ENCODE data around the gene ZNF598. TPM values are rescaled to one million over a fixed set of nuclear protein-coding genes. Genes with fewer than 3 reads are reported as not detected.

The ZNF598 gene
- total and polyA plus RNA-seq, 2 of the 13 experiments (the other 11 are each of a cell fraction or from before 2014, with no cell fraction given), result 13.5 to 14.2 TPM

DNA sequence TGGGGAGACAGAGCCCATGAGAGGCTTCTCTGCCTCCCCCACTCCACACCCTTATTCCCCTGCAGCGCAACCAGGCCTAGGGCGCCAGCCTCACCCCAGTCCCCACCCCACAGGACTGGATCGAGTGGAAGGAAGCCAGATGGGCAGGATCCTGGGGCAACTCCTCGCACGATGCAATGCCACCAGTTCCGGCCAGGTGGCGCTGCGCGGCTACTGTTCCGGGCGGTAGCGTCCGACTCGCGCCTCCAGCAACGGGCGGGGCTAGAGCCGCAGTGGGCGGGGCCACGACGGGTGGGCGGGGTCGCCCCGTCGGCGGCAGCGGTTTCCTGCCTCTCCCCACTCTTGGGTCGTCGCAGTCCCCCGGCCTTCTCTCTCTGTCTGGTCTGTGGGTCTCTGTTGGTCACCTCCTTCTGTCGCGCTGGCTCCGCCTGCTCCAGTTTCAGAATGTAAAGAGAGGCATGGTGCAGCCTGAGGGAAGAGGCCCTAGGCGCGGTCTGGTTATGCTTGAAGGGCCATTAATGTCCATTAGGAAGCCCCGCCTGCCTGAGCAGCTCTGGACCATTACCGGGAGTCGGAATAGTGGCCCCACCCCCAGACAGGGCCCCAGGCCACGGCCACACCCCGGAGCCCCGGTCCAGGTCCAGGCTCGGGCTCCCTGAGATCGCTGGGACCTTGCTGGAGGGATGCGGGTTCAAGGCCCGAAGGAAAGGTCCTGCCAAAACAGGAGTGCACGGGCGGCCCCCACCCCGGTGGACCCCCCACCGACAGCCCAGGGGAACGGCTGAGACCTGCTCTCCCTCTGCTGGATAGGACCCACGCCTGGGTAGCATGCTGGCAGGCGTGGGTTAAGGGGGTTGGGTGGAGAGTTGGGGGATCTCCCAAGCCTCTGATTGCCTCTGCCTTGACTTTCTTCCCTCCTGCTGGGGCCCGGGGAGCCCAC, 13.7 kb upstream of the ZNF598 start (continued):
- TF ChIP-seq, protein P1, sequence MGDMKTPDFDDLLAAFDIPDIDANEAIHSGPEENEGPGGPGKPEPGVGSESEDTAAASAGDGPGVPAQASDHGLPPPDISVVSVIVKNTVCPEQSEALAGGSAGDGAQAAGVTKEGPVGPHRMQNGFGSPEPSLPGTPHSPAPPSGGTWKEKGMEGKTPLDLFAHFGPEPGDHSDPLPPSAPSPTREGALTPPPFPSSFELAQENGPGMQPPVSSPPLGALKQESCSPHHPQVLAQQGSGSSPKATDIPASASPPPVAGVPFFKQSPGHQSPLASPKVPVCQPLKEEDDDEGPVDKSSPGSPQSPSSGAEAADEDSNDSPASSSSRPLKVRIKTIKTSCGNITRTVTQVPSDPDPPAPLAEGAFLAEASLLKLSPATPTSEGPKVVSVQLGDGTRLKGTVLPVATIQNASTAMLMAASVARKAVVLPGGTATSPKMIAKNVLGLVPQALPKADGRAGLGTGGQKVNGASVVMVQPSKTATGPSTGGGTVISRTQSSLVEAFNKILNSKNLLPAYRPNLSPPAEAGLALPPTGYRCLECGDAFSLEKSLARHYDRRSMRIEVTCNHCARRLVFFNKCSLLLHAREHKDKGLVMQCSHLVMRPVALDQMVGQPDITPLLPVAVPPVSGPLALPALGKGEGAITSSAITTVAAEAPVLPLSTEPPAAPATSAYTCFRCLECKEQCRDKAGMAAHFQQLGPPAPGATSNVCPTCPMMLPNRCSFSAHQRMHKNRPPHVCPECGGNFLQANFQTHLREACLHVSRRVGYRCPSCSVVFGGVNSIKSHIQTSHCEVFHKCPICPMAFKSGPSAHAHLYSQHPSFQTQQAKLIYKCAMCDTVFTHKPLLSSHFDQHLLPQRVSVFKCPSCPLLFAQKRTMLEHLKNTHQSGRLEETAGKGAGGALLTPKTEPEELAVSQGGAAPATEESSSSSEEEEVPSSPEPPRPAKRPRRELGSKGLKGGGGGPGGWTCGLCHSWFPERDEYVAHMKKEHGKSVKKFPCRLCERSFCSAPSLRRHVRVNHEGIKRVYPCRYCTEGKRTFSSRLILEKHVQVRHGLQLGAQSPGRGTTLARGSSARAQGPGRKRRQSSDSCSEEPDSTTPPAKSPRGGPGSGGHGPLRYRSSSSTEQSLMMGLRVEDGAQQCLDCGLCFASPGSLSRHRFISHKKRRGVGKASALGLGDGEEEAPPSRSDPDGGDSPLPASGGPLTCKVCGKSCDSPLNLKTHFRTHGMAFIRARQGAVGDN (CRISPR knock-in tag; IDR thresholded peaks at IDR 0.05), result peak; percentile 72
- TF ChIP-seq, protein P2, sequence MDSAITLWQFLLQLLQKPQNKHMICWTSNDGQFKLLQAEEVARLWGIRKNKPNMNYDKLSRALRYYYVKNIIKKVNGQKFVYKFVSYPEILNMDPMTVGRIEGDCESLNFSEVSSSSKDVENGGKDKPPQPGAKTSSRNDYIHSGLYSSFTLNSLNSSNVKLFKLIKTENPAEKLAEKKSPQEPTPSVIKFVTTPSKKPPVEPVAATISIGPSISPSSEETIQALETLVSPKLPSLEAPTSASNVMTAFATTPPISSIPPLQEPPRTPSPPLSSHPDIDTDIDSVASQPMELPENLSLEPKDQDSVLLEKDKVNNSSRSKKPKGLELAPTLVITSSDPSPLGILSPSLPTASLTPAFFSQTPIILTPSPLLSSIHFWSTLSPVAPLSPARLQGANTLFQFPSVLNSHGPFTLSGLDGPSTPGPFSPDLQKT (CRISPR knock-in tag; IDR thresholded peaks at IDR 0.05; ENCODE audit: borderline replicate concordance), result no peak
- TF ChIP-seq, protein P3, sequence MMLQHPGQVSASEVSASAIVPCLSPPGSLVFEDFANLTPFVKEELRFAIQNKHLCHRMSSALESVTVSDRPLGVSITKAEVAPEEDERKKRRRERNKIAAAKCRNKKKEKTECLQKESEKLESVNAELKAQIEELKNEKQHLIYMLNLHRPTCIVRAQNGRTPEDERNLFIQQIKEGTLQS (CRISPR knock-in tag; IDR thresholded peaks at IDR 0.05), result no peak
- TF ChIP-seq HNRNPUL1 (IDR thresholded peaks at IDR 0.05; ENCODE audit: low read depth, low read length), result no peak
- TF ChIP-seq ELF3 (CRISPR knock-in tag; IDR thresholded peaks at IDR 0.05), result peak; percentile 35
- no peak for TF ChIP-seq SSRP1 (CRISPR knock-in tag; IDR thresholded peaks at IDR 0.05)
- no peak for TF ChIP-seq ZNF337 (CRISPR knock-in tag; IDR thresholded peaks at IDR 0.05; ENCODE audit: borderline replicate concordance, low read depth)
- TF ChIP-seq MLLT10 (CRISPR knock-in tag; IDR thresholded peaks at IDR 0.05), result no peak
- TF ChIP-seq KDM4B (CRISPR knock-in tag; IDR thresholded peaks at IDR 0.05), result 0 out of 2 replicates have a peak, but pooled peaks have one; percentile 75
- TF ChIP-seq ZBTB1 (CRISPR knock-in tag; IDR thresholded peaks at IDR 0.05; ENCODE audit: borderline replicate concordance), result no peak

Measured in HepG2 (cell line).